Right lobe of liver (tissue), 4 donors: ENCODE results near the gene ZSCAN29.

Source experiments
- POLR2A ChIP-seq: fragments of 450-650 bp; IDR thresholded peaks from one replicate; pipeline ENCODE4 v1.6.1; 2017; ENCODE audit warnings: antibody characterized with exemption, mild to moderate bottlenecking
- TF ChIP-seq, protein P1 (sequence below), 4 donors: fragments of 200-600 bp in 3 of 4; fragments of 450-650 bp in 1 of 4; IDR thresholded peaks; one replicate each; pipeline versions ENCODE4 v1.5.1 to v1.8.0; 2016 to 2022; ENCODE audit warnings: antibody characterized with exemption in 4 of 4, mild to moderate bottlenecking in 2 of 4
- donor health status: DM: no; HTN: no; CAD: no.
- donor health status: DM: no; HTN: no; CAD: no.
- donor health status: DM: no; HTN: yes; CAD: no.

DNA sequence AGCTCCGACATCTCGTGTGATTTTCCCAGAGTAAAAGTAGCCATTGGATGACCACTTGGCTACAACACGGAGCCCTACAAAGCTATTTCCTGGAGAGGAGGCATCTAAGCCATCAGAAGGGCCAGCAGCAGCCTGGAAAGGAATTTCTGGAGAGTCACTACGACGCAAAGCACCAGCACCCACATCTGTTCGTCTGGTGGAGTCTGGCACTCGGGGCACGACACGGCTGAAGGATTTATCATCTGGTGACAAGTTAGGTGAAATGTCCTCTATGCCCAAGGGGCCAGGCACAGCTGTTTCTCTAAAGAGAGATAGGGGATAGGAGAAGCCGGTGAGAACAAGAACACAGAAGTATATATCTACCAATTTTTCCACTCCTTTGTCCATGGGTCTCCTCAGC is 49.6 kb upstream of the ZSCAN29 start:
- TF ChIP-seq POLR2A, result no peak
- TF ChIP-seq, protein P1, sequence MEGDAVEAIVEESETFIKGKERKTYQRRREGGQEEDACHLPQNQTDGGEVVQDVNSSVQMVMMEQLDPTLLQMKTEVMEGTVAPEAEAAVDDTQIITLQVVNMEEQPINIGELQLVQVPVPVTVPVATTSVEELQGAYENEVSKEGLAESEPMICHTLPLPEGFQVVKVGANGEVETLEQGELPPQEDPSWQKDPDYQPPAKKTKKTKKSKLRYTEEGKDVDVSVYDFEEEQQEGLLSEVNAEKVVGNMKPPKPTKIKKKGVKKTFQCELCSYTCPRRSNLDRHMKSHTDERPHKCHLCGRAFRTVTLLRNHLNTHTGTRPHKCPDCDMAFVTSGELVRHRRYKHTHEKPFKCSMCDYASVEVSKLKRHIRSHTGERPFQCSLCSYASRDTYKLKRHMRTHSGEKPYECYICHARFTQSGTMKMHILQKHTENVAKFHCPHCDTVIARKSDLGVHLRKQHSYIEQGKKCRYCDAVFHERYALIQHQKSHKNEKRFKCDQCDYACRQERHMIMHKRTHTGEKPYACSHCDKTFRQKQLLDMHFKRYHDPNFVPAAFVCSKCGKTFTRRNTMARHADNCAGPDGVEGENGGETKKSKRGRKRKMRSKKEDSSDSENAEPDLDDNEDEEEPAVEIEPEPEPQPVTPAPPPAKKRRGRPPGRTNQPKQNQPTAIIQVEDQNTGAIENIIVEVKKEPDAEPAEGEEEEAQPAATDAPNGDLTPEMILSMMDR (IDR thresholded peaks at IDR 0.05), result no peak
